Duodenal mucosa (tissue), 2 donors: ENCODE results near the gene ADGRV1.
"Not testable (repeated sequence)": the region's sequence is repeated elsewhere in the genome, so short reads cannot be mapped to it uniquely, and the experiment has no call there.

Experiments
- H3K27ac ChIP-seq: one replicate; pipeline ENCODE4 v1.7.0; 2013; ENCODE audit warnings: low read depth, low read length
- H3K27me3 ChIP-seq, 2 donors: one replicate each; pipeline ENCODE4 v1.7.0; 2013; ENCODE audit warnings: low read length in 2 of 2, control low read depth in 1 of 2; ENCODE audit not compliant: insufficient read depth in 2 of 2, control insufficient read depth in 1 of 2
- H3K36me3 ChIP-seq, 2 donors: one replicate each; pipeline ENCODE4 v1.7.0; 2013; ENCODE audit warnings: low read length in 2 of 2, control low read depth in 1 of 2; ENCODE audit not compliant: insufficient read depth in 2 of 2, control insufficient read depth in 1 of 2
- H3K4me1 ChIP-seq, 2 donors: one replicate each; pipeline ENCODE4 v1.7.0; 2013; ENCODE audit warnings: low read length in 2 of 2, control low read depth in 1 of 2; ENCODE audit not compliant: insufficient read depth in 2 of 2, control insufficient read depth in 1 of 2
- H3K4me3 ChIP-seq, 2 donors: one replicate each; pipeline ENCODE4 v1.7.0; 2013; ENCODE audit warnings: low read length in 2 of 2, low read depth in 1 of 2
- H3K9ac ChIP-seq, 2 donors: one replicate each; pipeline ENCODE4 v1.7.0; 2013; ENCODE audit warnings: low read length in 2 of 2, low read depth in 1 of 2
- H3K9me3 ChIP-seq, 2 donors: one replicate each; pipeline ENCODE4 v1.7.0; 2013; ENCODE audit warnings: low read length in 2 of 2, control low read depth in 1 of 2; ENCODE audit not compliant: control insufficient read depth in 1 of 2

The ADGRV1 gene

GRCh38 chr5:90847606-90848005 lies 289.0 kb downstream of the ADGRV1 start:
- H3K36me3 ChIP-seq, H3K4me3 ChIP-seq, H3K27ac ChIP-seq: not testable (repeated sequence)

GRCh38 chr5:90849939-90850338 lies 291.3 kb downstream of the ADGRV1 start:
- no peak overlapping the region for H3K4me3 ChIP-seq
- H3K9me3 ChIP-seq: no peaks in the 10 kb centered on the region
- H3K4me1 ChIP-seq: no peaks in the 10 kb centered on the region
- H3K36me3 ChIP-seq: no peaks in the 10 kb centered on the region
- no peak overlapping the region for H3K27ac ChIP-seq
- H3K27me3 ChIP-seq: no peaks in the 10 kb centered on the region
- no peak overlapping the region for H3K9ac ChIP-seq

More at GRCh38 chr5:90847606-90848005, 289.0 kb downstream of the ADGRV1 start:
- not testable (repeated sequence) for H3K9me3 ChIP-seq, H3K27me3 ChIP-seq, H3K9ac ChIP-seq, H3K4me1 ChIP-seq

- H3K36me3 ChIP-seq: no peaks in the 10 kb centered on the region
- no peaks in the 10 kb centered on the region for H3K4me1 ChIP-seq
- no peaks in the 10 kb centered on the region for H3K9me3 ChIP-seq
- no peak overlapping the region for H3K27ac ChIP-seq
- H3K27me3 ChIP-seq: no peaks in the 10 kb centered on the region
- no peak overlapping the region for H3K9ac ChIP-seq
- H3K4me3 ChIP-seq: no peak overlapping the region
Observed at GRCh38 chr5:90852531-90852930, 293.9 kb downstream of the ADGRV1 start.

- Histone ChIP-seq H3K9me3 (no peaks in the 10 kb centered on the region), H3K27ac (no peak overlapping the region), H3K36me3 (no peaks in the 10 kb centered on the region), H3K27me3 (no peaks in the 10 kb centered on the region), H3K4me1 (no peaks in the 10 kb centered on the region), H3K9ac (no peak overlapping the region), H3K4me3 (no peak overlapping the region)
Observed at GRCh38 chr5:90853750-90854149, 295.2 kb downstream of the ADGRV1 start.

- Histone ChIP-seq H3K9ac (no peak overlapping the region), H3K4me1 (no peaks in the 10 kb centered on the region), H3K9me3 (no peaks in the 10 kb centered on the region), H3K27ac (no peak overlapping the region), H3K36me3 (no peaks in the 10 kb centered on the region), H3K27me3 (no peaks in the 10 kb centered on the region), H3K4me3 (no peak overlapping the region)
Observed at GRCh38 chr5:90854169-90854568, 295.6 kb downstream of the ADGRV1 start.

- Histone ChIP-seq H3K36me3 (no peaks in the 10 kb centered on the region), H3K9ac (no peak overlapping the region), H3K4me3 (no peak overlapping the region), H3K4me1 (no peaks in the 10 kb centered on the region), H3K27me3 (no peaks in the 10 kb centered on the region), H3K27ac (no peak overlapping the region), H3K9me3 (no peaks in the 10 kb centered on the region)
Observed at GRCh38 chr5:90855296-90856010, 296.9 kb downstream of the ADGRV1 start.

- no peaks in the 10 kb centered on the region for H3K9me3 ChIP-seq
- no peak overlapping the region for H3K4me3 ChIP-seq
- no peaks in the 10 kb centered on the region for H3K36me3 ChIP-seq
- no peak overlapping the region for H3K9ac ChIP-seq
- peaks cover 0 to 3% of the 10 kb centered on the region in 2 donors for H3K4me1 ChIP-seq
- H3K27ac ChIP-seq: no peak overlapping the region
- H3K27me3 ChIP-seq: no peaks in the 10 kb centered on the region
Observed at GRCh38 chr5:90861843-90862586, 303.4 kb downstream of the ADGRV1 start.

GRCh38 chr5:90865180-90865579 lies 306.6 kb downstream of the ADGRV1 start:
- no peak overlapping the region for H3K27ac ChIP-seq
- H3K4me1 ChIP-seq: peaks cover 0 to 8% of the 10 kb centered on the region in 2 donors
- no peaks in the 10 kb centered on the region for H3K27me3 ChIP-seq
- H3K4me3 ChIP-seq: no peak overlapping the region
- no peak overlapping the region for H3K9ac ChIP-seq
- no peaks in the 10 kb centered on the region for H3K36me3 ChIP-seq
- no peaks in the 10 kb centered on the region for H3K9me3 ChIP-seq

- H3K4me1 ChIP-seq: peaks cover 0 to 8% of the 10 kb centered on the region in 2 donors
- H3K9me3 ChIP-seq: no peaks in the 10 kb centered on the region
- H3K27ac ChIP-seq: no peak overlapping the region
- no peak overlapping the region for H3K4me3 ChIP-seq
- no peaks in the 10 kb centered on the region for H3K27me3 ChIP-seq
- no peaks in the 10 kb centered on the region for H3K36me3 ChIP-seq
- H3K9ac ChIP-seq: no peak overlapping the region
Observed at GRCh38 chr5:90866333-90866732, 307.7 kb downstream of the ADGRV1 start.

GRCh38 chr5:90866915-90867731 lies 308.5 kb downstream of the ADGRV1 start:
- H3K4me1 ChIP-seq: peaks cover 0 to 8% of the 10 kb centered on the region in 2 donors
- H3K9me3 ChIP-seq: no peaks in the 10 kb centered on the region
- H3K36me3 ChIP-seq: no peaks in the 10 kb centered on the region
- H3K9ac ChIP-seq: no peak overlapping the region
- H3K27me3 ChIP-seq: no peaks in the 10 kb centered on the region
- H3K4me3 ChIP-seq: no peak overlapping the region
- H3K27ac ChIP-seq: no peak overlapping the region
